ENCODE data around the gene ABCG1.

The ABCG1 gene

GRCh38 chr21:42272109-42272962 lies 53.4 kb downstream of the ABCG1 start:
- no peak for DNase-seq (ENCODE audit: low spot score)

- no peak for DNase-seq (ENCODE audit: low spot score)
Observed at GRCh38 chr21:42272984-42273600, 54.2 kb downstream of the ABCG1 start.

DNA sequence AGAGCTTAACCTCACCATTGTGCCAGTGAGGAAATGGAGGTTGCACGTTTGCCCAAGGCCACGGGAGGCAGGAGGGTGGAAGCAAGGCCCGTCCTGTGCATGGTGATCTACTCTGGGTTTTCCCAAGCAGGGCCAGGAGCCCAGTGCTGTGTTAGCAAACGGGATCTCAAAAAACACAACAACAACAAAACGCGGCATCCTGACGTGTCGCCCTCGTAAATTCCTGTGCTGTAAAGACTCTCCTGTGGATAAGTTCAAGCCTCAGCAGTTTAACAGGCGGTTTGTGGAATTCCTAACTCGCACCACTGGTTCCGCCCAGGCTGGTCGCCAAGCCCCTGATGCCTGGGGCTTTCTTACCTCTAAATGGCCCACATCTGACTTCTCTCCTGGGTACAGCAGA lies 57.1 kb downstream of the ABCG1 start:
- no peak for DNase-seq (ENCODE audit: low spot score)

DNA sequence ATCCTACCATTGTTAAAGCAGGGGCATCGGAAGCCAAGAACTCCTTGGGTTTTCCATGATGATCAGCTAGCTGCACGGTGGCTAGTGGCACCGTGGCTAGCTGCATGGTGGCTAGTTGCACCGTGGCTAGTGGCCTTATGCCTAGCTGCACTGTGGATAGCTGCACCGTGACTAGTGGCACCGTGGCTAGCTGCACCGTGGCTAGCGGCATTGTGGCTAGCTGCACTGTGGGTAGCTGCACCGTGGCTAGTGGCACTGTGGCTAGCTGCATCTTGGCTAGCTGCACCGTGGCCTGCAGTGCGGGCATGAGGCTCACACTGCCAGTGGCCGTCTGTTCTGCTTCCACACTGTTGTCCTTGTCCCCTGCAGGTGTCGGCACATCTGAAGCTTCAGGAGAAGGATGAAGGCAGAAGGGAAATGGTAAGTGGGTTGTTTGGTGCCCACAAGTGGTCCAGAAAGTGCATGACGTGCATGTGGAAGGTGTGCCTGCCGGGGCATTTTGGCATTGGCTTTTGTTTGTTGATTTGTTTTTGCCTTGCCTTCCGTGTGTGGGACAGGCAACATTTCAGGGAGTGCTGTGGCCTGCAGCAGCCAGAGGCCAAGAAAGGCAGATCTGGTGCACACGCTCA lies 57.7 kb downstream of the ABCG1 start:
- no peak for DNase-seq (ENCODE audit: low spot score)

GRCh38 chr21:42277593-42277992 lies 58.7 kb downstream of the ABCG1 start:
- DNase-seq (ENCODE audit: low spot score) = peak; percentile 44

- no peak for DNase-seq (ENCODE audit: low spot score)
Observed at GRCh38 chr21:42278451-42279149, 59.7 kb downstream of the ABCG1 start.

DNA sequence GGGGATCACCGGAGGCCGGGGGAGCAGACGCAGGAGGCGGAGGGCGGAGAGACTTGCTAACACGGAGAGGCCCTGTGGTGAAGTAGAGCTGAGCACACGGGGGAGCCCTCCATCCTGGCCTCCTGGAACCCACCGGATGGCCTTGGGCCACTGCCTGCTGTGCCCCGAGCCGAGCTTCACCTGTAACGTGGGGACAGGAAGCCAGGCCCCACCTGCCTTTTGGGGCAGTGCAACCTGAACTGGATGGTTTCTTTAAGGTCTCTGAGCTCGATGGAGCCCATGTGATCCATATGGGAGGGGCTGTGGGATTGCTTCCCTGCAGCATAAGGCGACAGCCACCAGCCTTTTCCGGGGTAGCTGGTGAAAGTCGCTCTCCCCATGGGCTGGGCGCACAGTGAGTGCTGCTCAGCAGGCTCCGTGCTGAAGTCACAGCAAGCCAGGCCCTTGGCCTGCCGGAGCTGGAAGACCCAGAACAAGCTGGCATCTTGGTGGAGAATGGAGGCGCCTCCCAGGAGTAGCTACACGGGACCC lies 60.5 kb downstream of the ABCG1 start:
- no peak for DNase-seq (ENCODE audit: low spot score)

- no peak for DNase-seq (ENCODE audit: low spot score)
Observed at GRCh38 chr21:42279888-42280287, 60.9 kb downstream of the ABCG1 start.

DNA sequence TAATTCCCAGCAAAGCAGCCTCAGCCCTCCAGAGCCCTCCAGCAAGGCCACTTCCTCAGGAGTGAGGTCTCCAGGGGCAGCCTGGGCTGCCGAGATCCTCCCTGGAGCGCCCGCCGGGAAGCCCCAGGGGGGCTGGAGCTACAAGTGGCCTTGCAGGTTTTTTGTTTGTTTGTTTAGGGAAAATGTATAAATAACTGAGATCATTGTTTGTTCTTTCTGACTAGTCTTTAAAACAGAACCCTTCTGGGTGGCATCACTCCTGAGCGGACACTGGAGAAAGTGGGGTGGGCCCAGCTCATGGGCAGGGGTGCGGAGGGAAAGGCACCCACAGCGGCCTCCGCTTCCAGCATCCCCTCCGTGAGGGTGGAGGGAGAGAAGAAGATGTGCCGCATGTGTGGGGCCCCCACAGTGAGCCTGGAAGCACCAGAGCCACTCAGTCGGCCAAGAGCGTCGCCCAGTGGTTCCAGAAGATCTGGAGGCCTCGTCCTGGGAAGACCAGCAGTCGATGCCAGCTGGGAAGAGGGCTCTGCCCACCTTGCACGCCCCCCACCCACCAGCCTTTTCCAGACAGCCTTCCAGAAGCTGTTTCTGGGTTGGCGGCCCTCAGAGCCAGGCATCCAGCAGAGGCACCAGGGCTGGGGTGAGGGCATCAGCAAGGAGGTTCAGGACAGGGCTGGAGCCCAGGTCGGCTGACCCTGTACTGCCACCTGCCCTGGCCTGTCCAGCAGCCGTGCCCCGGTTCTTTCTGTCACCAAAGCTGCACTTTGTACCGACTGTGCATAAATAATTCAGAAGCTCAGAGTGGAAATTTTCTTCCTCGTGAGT lies 61.6 kb downstream of the ABCG1 start:
- no peak for DNase-seq (ENCODE audit: low spot score)

DNA sequence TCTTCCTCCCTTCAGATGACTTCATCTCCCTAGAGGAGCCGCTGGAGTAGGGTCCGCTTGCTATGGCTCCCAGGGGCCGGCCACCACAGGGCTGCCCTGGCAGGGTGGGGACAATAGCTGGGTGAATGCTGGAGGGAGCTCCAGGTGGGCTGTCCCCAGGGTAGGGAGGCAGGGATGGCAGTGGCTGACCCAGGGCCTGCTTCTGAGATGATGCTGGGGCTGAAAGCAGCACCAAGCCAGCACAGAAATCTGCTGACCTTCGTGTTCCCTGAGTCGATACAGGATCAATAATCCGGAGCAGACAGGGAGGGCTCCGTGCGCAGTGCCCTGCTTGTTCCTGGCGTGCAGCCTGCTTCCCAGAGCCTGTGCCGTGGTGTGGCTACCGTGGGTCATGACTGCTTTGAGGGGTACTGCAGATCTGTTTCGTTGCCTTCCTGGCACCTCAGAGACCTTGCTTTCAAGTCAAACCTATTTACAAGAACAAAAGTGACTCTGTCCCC lies 62.3 kb downstream of the ABCG1 start:
- DNase-seq (ENCODE audit: low spot score) = no peak

DNA sequence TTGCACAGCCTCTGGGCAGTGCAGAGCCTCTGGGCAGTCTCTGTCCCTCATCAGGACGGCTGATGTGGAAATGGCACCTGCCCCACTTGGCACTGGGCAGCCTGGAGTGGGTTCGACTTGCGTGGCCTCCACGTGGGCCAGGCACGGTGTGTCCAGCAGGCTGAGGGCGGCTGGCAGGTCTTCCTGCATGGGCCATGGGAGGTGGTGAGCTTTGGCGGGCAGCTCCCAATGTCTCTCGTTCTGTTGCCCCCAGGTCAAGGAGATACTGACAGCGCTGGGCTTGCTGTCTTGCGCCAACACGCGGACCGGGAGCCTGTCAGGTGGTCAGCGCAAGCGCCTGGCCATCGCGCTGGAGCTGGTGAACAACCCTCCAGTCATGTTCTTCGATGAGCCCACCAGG lies 63.1 kb downstream of the ABCG1 start:
- DNase-seq (ENCODE audit: low spot score) = no peak

GRCh38 chr21:42282715-42283114 lies 63.8 kb downstream of the ABCG1 start:
- DNase-seq (ENCODE audit: low spot score) = no peak

DNA sequence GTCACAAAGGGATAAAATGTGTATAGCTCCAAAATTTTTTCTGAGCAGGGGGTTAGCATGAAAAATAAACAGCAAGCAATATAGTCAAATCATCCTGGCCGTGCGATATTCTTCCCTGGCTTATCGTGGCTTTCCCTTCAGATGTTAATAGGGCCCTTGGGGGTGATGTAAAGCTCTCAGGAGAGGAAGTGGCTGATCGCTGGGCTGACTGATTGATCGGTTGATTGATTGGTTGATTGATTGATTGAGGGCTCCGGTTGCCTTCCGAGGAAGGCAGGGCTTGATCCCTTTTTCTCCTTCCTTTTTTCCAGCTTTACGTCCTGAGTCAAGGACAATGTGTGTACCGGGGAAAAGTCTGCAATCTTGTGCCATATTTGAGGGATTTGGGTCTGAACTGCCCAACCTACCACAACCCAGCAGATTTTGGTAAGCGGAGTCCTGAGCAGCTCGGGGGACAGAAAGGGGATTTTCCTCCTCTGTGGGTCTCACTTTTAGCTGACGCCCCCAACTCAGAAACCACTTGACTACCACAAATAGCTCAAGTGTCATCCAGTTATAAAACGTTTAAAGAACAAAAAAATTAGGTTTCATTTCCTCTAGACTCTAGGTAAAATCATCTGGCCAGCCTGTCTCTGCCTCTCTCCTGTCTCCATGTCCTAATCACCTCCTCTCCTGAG lies 66.8 kb downstream of the ABCG1 start:
- DNase-seq (ENCODE audit: low spot score) = no peak

GRCh38 chr21:42286416-42286815 lies 67.5 kb downstream of the ABCG1 start:
- DNase-seq (ENCODE audit: low spot score) = no peak

DNA sequence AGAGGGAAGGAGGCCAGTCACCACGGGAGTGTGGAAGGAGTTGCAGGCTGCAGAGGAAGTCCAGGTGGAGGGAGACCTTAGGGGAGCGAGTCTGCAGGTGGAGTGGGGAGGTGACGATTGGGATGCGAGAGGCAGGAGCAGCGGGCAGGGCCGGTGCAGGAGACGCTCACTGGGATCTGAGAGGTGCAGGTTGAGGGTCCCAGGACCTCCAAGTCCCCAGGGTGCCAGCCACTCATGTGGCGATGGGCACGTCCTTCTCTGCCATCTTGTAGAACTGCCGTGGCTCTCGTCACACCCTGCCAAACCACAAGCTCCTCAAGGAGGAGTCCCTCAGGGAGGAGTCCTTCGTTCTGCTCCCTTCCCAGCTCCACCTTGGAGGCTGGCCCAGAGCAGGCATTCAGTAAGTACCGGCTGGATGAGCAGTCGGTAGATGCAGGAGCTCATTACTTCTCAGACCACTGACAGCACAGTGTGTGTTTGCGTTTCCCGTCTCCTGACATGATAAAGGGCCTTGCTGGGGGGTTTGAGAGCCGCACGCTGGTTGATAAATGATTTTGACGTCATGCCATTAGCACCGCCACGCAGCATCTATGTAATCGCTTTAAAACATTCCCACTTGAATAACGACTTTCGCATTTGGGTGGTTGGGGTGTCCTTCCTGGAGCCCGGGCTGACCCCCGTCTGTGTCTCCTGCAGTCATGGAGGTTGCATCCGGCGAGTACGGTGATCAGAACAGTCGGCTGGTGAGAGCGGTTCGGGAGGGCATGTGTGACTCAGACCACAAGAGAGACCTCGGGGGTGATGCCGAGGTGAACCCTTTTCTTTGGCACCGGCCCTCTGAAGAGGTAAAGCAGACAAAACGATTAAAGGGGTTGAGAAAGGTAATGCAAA lies 68.5 kb downstream of the ABCG1 start:
- DNase-seq (ENCODE audit: low spot score) = no peak

DNA sequence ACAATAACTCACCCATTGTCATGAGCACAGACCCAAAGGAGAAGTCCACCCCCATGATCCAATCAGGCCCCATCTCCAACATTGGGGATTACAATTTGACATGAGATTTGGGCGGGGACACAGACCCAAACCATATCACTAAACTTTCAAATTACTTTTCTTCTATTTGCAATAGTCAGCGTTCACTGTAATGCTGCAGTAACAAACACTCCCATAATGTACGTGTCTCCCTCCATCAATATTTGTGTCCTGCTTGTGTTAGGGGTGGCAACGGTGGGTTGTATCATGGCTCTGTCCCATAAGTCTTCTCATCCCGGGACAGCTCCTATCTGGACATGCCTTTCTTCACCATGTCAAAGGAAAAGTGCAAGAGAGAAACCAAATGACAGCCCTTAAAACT lies 70.0 kb downstream of the ABCG1 start:
- no peak for DNase-seq (ENCODE audit: low spot score)

DNA sequence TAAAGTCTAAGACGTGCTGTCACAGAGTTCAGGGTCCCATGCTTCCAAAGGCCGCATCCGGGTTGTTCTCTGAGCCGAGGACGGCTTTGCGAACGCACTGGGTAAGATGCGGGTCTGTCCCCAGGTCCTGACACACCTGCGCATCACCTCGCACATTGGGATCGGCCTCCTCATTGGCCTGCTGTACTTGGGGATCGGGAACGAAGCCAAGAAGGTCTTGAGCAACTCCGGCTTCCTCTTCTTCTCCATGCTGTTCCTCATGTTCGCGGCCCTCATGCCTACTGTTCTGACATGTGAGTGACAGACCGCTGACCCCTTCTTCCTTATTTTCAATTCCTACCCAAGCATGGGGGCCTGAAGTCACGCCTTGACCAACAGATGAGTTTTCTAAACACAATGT lies 71.0 kb downstream of the ABCG1 start:
- no peak for DNase-seq (ENCODE audit: low spot score)

DNA sequence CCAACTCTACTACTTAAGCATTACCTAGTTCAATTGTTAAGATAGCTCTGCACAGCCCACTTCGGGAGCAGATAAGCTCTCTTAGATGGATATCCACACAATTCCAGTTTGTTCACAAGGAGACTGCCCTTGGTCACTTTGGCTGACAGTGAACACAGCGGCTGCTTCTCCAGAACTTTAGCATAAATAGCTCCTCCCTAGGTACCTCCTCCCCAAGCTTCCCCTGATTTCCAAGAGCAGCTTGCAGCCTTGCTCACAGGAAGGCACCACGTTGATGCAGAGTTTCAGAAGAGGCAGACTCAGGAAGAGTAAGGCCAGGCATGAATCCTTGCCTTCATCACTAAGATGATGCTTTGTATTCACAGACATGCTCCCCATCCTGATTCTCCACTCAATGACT lies 71.6 kb downstream of the ABCG1 start:
- DNase-seq (ENCODE audit: low spot score) = no peak

DNA sequence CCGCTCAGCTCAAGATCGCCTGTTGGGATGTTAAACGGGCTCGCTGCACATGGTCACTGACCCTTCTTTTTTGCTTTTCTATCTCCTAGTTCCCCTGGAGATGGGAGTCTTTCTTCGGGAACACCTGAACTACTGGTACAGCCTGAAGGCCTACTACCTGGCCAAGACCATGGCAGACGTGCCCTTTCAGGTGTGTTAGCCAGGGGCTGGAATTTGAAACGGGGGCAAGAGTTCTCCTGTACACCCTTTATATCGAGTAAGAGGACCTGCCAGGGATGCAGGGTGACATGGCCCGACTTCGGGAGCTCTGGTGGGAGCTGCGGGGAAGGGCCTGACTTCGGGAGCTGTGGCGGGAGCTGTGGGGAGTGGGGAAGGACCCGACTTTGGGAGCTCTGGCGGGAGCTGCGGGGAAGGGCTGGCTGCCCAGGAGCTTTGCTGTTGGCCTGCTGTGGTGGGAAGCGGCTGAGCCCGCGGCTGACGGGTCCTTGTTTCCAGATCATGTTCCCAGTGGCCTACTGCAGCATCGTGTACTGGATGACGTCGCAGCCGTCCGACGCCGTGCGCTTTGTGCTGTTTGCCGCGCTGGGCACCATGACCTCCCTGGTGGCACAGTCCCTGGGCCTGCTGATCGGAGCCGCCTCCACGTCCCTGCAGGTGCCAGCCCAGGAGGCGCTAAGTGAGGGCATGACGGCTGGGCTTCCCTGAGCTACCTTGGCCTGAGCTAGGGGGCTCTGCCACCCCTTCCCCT lies 72.2 kb downstream of the ABCG1 start:
- no peak for DNase-seq (ENCODE audit: low spot score)
